ENCODE results near the gene SAMD11.
"Not testable (repeated sequence)": the region's sequence is repeated elsewhere in the genome, so short reads cannot be mapped to it uniquely, and the experiment has no call there.

SAMD11 gene

DNA sequence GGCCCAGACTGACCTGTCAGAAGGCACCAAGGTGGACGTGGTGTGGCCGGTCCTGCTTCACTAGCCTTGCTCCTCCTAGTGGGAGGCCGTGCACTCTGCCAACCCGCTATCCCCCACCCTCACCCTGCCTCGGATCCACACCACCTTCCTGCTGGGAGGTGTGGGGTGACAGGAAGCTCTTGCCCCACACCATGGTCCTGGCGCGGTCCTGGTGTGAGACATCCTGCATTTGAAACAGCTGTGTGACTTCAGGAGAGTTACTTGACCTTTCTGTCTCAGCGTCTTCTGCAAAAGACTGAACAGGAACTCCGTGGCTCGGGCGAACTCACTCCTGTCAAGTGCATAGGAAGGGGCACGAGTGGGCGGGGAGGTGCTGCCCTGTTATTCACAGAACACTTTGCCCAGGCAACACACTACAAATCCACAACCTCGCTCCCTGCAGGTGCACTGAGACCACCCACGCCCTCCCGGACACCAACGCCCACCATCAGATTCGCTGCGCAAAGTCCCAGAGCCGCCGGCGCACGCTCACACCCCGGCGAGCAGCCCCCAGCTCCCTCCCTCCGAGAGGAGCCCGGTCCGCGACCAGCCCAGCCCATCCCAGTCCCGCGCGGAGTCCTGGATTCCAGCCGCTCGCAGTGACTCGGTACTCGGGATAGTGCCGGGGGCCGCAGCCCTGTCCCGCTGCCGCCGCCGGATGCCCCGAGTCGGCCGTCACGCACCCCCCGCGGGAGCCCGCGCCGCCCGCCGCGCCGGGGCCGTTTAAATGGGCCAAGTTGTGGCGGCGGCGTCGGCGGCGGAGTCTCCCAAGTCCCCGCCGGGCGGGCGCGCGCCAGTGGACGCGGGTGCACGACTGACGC, at the start of gene SAMD11:
Gene SAMD11, plus strand, starts transcription at position 793 of the 860 bp plus-strand sequence. CDS start 509 bp downstream, outside the sequence.
- H3K4me1 ChIP-seq (ENCODE audit: control insufficient read depth in 1 of 2, insufficient read depth in 2 of 2, low read length in 2 of 2): peaks cover 27 to 34% of the 10 kb centered on the region in 2 donors
- no peak within 1 kb of the TSS for H3K9ac ChIP-seq (ENCODE audit: low read depth in 1 of 2, low read length in 2 of 2)
- no peak within 1 kb of the TSS for H3K27ac ChIP-seq (ENCODE audit: low read depth, low read length)
- no peaks in the 10 kb centered on the region for H3K9me3 ChIP-seq (ENCODE audit: control insufficient read depth in 1 of 2, low read length in 2 of 2)
- peak within 1 kb of the TSS; percentile 40 to 58 for H3K4me3 ChIP-seq (ENCODE audit: low read depth in 1 of 2, low read length in 2 of 2)
- H3K27me3 ChIP-seq (ENCODE audit: control insufficient read depth in 1 of 2, insufficient read depth in 2 of 2, low read length in 2 of 2): peaks cover 78 to 81% of the 10 kb centered on the region in 2 donors
- H3K36me3 ChIP-seq (ENCODE audit: control insufficient read depth in 1 of 2, insufficient read depth in 2 of 2, low read length in 2 of 2): no peaks in the 10 kb centered on the region

DNA sequence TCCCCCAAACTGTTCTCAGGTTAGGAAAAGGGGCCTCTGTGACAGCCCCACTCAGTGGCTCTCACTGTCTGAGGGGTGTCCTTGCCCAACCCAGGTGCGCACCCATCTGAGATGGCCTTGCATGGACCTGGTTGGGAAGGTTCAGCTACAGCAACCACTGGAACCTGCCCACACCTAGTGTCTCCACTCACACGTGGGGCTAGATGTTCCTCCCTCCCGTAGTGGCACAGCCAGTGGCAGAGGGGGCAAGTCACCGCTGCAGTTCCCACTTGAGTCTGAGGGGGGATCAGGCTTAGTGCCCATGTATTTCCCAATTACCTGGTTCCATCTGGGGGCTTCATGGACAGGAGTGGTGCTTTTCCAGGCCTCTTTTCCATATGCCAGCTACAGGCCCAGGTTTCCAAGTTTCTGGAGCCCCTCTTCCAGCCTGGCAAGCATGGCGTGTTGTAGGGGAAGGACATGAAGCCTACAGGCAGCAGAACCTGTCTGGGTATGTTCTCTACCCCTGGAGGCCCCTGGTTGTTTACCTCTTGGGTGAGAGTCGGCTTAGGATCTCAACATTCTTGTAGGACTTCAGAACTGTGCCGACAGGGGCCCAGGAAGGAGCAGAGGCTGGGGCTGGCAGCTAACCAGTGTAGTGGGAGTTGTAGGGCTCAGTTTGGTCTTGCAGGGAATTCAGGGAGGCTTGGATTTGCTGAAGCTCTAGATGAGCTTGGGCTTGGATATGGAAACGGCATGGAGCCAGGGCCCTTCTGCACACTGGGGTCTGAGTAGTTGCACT, 47.1 kb upstream of the SAMD11 start:
- not testable (repeated sequence) for H3K27ac ChIP-seq (ENCODE audit: low read depth, low read length); H3K4me3 ChIP-seq (ENCODE audit: low read depth in 1 of 2, low read length in 2 of 2); H3K27me3 ChIP-seq (ENCODE audit: control insufficient read depth in 1 of 2, insufficient read depth in 2 of 2, low read length in 2 of 2); H3K36me3 ChIP-seq (ENCODE audit: control insufficient read depth in 1 of 2, insufficient read depth in 2 of 2, low read length in 2 of 2); H3K9me3 ChIP-seq (ENCODE audit: control insufficient read depth in 1 of 2, low read length in 2 of 2); H3K9ac ChIP-seq (ENCODE audit: low read depth in 1 of 2, low read length in 2 of 2); H3K4me1 ChIP-seq (ENCODE audit: control insufficient read depth in 1 of 2, insufficient read depth in 2 of 2, low read length in 2 of 2)

- H3K4me1 ChIP-seq (ENCODE audit: control insufficient read depth in 1 of 2, insufficient read depth in 2 of 2, low read length in 2 of 2); H3K27me3 ChIP-seq (ENCODE audit: control insufficient read depth in 1 of 2, insufficient read depth in 2 of 2, low read length in 2 of 2); H3K9ac ChIP-seq (ENCODE audit: low read depth in 1 of 2, low read length in 2 of 2); H3K9me3 ChIP-seq (ENCODE audit: control insufficient read depth in 1 of 2, low read length in 2 of 2); H3K36me3 ChIP-seq (ENCODE audit: control insufficient read depth in 1 of 2, insufficient read depth in 2 of 2, low read length in 2 of 2); H3K4me3 ChIP-seq (ENCODE audit: low read depth in 1 of 2, low read length in 2 of 2); H3K27ac ChIP-seq (ENCODE audit: low read depth, low read length): not testable (repeated sequence)
Observed at GRCh38 chr1:877209-877986, 46.3 kb upstream of the SAMD11 start.

- not testable (repeated sequence) for H3K4me1 ChIP-seq (ENCODE audit: control insufficient read depth in 1 of 2, insufficient read depth in 2 of 2, low read length in 2 of 2); H3K9me3 ChIP-seq (ENCODE audit: control insufficient read depth in 1 of 2, low read length in 2 of 2); H3K4me3 ChIP-seq (ENCODE audit: low read depth in 1 of 2, low read length in 2 of 2); H3K36me3 ChIP-seq (ENCODE audit: control insufficient read depth in 1 of 2, insufficient read depth in 2 of 2, low read length in 2 of 2); H3K27me3 ChIP-seq (ENCODE audit: control insufficient read depth in 1 of 2, insufficient read depth in 2 of 2, low read length in 2 of 2); H3K9ac ChIP-seq (ENCODE audit: low read depth in 1 of 2, low read length in 2 of 2); H3K27ac ChIP-seq (ENCODE audit: low read depth, low read length)
Observed at GRCh38 chr1:880511-880910, 43.2 kb upstream of the SAMD11 start.

GRCh38 chr1:880915-881314, 42.8 kb upstream of the SAMD11 start:
- H3K9me3 ChIP-seq (ENCODE audit: control insufficient read depth in 1 of 2, low read length in 2 of 2); H3K4me1 ChIP-seq (ENCODE audit: control insufficient read depth in 1 of 2, insufficient read depth in 2 of 2, low read length in 2 of 2); H3K4me3 ChIP-seq (ENCODE audit: low read depth in 1 of 2, low read length in 2 of 2); H3K27ac ChIP-seq (ENCODE audit: low read depth, low read length); H3K27me3 ChIP-seq (ENCODE audit: control insufficient read depth in 1 of 2, insufficient read depth in 2 of 2, low read length in 2 of 2); H3K9ac ChIP-seq (ENCODE audit: low read depth in 1 of 2, low read length in 2 of 2); H3K36me3 ChIP-seq (ENCODE audit: control insufficient read depth in 1 of 2, insufficient read depth in 2 of 2, low read length in 2 of 2): not testable (repeated sequence)

DNA sequence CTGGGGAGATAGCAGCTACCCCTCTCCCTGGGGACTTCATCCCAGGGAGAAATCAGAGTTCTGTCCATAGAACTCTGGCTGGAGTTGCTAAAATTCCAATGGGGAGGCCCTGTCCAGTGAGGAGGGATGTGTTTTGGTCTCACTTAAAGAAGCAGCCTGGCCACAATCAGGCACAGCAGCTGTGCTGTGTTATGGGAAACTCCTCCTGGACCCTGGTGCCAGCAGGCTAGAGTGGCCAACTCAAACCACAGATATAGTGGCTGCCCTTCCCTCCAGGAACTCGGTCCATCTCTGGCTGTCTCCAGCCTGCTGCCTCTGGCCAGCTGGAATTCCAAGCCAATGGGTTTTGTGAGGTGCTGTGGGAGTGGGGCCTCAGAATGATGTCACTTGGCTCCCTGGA, 37.4 kb upstream of the SAMD11 start:
- Histone ChIP-seq H3K36me3 (ENCODE audit: control insufficient read depth in 1 of 2, insufficient read depth in 2 of 2, low read length in 2 of 2) (no peaks in the 10 kb centered on the region), H3K27ac (ENCODE audit: low read depth, low read length) (no peak overlapping the region), H3K9me3 (ENCODE audit: control insufficient read depth in 1 of 2, low read length in 2 of 2) (no peaks in the 10 kb centered on the region), H3K4me1 (ENCODE audit: control insufficient read depth in 1 of 2, insufficient read depth in 2 of 2, low read length in 2 of 2) (no peaks in the 10 kb centered on the region), H3K27me3 (ENCODE audit: control insufficient read depth in 1 of 2, insufficient read depth in 2 of 2, low read length in 2 of 2) (peaks cover 3 to 9% of the 10 kb centered on the region in 2 donors), H3K4me3 (ENCODE audit: low read depth in 1 of 2, low read length in 2 of 2) (no peak overlapping the region), H3K9ac (ENCODE audit: low read depth in 1 of 2, low read length in 2 of 2) (no peak overlapping the region)

GRCh38 chr1:886760-887159, 37.0 kb upstream of the SAMD11 start:
- no peak overlapping the region for H3K4me3 ChIP-seq (ENCODE audit: low read depth in 1 of 2, low read length in 2 of 2)
- H3K4me1 ChIP-seq (ENCODE audit: control insufficient read depth in 1 of 2, insufficient read depth in 2 of 2, low read length in 2 of 2): no peaks in the 10 kb centered on the region
- peaks cover 3 to 9% of the 10 kb centered on the region in 2 donors for H3K27me3 ChIP-seq (ENCODE audit: control insufficient read depth in 1 of 2, insufficient read depth in 2 of 2, low read length in 2 of 2)
- no peaks in the 10 kb centered on the region for H3K9me3 ChIP-seq (ENCODE audit: control insufficient read depth in 1 of 2, low read length in 2 of 2)
- H3K27ac ChIP-seq (ENCODE audit: low read depth, low read length): no peak overlapping the region
- H3K36me3 ChIP-seq (ENCODE audit: control insufficient read depth in 1 of 2, insufficient read depth in 2 of 2, low read length in 2 of 2): no peaks in the 10 kb centered on the region
- H3K9ac ChIP-seq (ENCODE audit: low read depth in 1 of 2, low read length in 2 of 2): no peak overlapping the region

DNA sequence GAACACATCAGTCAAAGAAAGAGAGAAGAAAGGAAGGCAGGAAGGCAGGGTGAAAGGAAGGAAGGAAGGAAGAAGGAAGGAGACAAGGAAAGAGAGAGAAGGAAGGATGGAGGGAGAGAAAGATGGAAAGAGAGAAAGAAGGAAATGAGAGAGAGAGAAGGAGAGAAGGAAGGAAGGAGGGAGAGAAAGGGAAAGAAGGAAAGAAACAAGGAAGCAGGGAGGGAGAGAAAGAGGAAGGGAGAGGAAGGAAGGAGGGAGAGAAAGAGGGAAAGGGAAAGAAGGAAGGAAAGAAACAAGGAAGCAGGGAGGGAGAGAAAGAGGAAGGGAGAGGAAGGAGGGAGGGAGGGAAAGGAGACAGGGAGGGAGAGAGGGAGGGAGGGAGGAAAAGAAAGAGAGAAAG, 35.4 kb upstream of the SAMD11 start:
- Histone ChIP-seq H3K36me3 (ENCODE audit: control insufficient read depth in 1 of 2, insufficient read depth in 2 of 2, low read length in 2 of 2) (no peaks in the 10 kb centered on the region), H3K9me3 (ENCODE audit: control insufficient read depth in 1 of 2, low read length in 2 of 2) (no peaks in the 10 kb centered on the region), H3K9ac (ENCODE audit: low read depth in 1 of 2, low read length in 2 of 2) (no peak overlapping the region), H3K4me1 (ENCODE audit: control insufficient read depth in 1 of 2, insufficient read depth in 2 of 2, low read length in 2 of 2) (no peaks in the 10 kb centered on the region), H3K27ac (ENCODE audit: low read depth, low read length) (no peak overlapping the region), H3K27me3 (ENCODE audit: control insufficient read depth in 1 of 2, insufficient read depth in 2 of 2, low read length in 2 of 2) (peaks cover 3 to 9% of the 10 kb centered on the region in 2 donors), H3K4me3 (ENCODE audit: low read depth in 1 of 2, low read length in 2 of 2) (no peak overlapping the region)

DNA sequence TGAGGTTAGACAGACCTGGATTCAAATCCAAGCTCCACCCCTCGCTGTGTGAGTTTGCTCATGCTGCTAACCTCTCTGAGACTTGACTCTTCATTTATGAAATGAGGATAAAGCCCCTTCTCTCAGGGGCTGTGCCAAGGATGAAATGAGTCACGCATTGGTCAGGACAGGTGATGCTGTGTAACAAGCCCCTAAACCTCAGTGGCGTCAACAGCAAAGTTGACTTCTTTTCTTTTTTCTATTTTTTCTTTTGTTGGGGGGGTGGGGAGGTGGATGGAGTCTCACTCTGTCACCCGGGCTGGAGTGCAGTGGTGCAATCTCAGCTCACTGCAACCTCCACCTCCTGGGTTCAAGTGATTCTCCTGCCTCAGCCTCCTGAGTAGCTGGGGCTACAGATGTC, 33.9 kb upstream of the SAMD11 start:
- H3K9me3 ChIP-seq (ENCODE audit: control insufficient read depth in 1 of 2, low read length in 2 of 2); H3K36me3 ChIP-seq (ENCODE audit: control insufficient read depth in 1 of 2, insufficient read depth in 2 of 2, low read length in 2 of 2); H3K27me3 ChIP-seq (ENCODE audit: control insufficient read depth in 1 of 2, insufficient read depth in 2 of 2, low read length in 2 of 2); H3K9ac ChIP-seq (ENCODE audit: low read depth in 1 of 2, low read length in 2 of 2); H3K27ac ChIP-seq (ENCODE audit: low read depth, low read length); H3K4me1 ChIP-seq (ENCODE audit: control insufficient read depth in 1 of 2, insufficient read depth in 2 of 2, low read length in 2 of 2); H3K4me3 ChIP-seq (ENCODE audit: low read depth in 1 of 2, low read length in 2 of 2): not testable (repeated sequence)

DNA sequence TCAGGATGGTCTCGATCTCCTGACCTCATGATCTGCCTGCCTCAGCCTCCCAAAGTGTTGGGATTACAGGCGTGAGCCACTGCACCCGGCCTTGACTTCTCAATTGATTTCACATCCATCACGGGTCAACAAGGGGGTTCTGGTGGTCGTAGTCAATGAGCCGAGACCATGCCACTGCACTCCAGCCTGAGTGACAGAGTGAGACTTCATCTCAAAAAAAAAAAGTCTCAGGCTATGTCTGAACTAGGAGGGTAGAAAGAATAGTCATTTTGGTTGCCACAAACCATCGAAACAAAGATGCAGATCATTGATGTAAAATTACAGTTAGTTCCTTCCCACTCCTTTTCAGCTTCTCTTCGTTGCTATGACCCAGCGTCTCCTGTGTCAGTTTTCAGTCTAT, 33.5 kb upstream of the SAMD11 start:
- not testable (repeated sequence) for H3K9ac ChIP-seq (ENCODE audit: low read depth in 1 of 2, low read length in 2 of 2); H3K4me1 ChIP-seq (ENCODE audit: control insufficient read depth in 1 of 2, insufficient read depth in 2 of 2, low read length in 2 of 2); H3K36me3 ChIP-seq (ENCODE audit: control insufficient read depth in 1 of 2, insufficient read depth in 2 of 2, low read length in 2 of 2); H3K27ac ChIP-seq (ENCODE audit: low read depth, low read length); H3K27me3 ChIP-seq (ENCODE audit: control insufficient read depth in 1 of 2, insufficient read depth in 2 of 2, low read length in 2 of 2); H3K4me3 ChIP-seq (ENCODE audit: low read depth in 1 of 2, low read length in 2 of 2); H3K9me3 ChIP-seq (ENCODE audit: control insufficient read depth in 1 of 2, low read length in 2 of 2)
